Stimulated activated CD4-positive, alpha-beta T cell treated with anti-CD3 and anti-CD28 coated beads, Interleukin-12 subunit alpha, Interleukin-12 subunit beta, amount 100 ng/mL, for 4 hours (primary cell): ENCODE measurements around the gene PTPN11.
"Not testable (repeated sequence)": the region's sequence is repeated elsewhere in the genome, so short reads cannot be mapped to it uniquely, and the experiment has no call there.

Experiments
- DNase-seq: peaks from one replicate; pipeline ENCODE4 v3.0.0-alpha.2; 2020

Gene PTPN11

GRCh38 chr12:112409906-112410244, 8.9 kb upstream of the PTPN11 start:
- DNase-seq: no peak

DNA sequence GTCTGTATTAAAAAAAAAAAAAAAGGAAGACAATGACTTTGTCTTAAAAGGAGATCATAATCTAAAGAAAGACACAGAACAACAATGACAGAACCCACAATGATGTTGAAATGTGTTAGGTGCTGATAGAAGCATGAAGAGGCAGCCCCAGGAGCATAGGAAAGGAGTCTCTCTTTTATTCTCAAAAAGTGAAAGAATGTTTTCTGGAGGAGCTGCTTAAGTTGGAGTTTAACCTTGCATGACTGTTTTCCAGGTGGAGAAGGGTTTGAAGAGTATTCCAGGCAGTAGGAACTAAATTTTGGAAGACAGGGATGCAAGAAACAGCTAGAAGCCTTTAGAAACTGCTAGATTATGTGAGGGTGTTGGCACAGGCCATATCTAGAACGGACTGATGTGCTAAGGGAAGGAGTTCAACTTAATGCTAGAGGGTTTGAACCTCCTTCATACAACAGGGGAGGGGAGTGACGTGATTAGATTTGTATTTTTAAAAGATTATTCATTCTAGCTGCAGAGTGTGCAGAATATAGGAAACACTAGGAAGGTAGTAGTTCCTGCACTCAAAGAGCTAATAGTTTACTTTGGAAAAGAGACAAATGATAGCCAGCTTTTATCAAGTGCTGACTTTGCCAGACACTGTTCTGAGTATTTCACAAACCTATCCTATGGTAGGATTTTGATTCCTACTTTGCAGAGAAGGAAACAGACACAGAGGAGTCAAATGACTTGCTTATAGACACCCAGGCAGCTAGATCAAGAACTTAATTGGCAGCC, 4.7 kb upstream of the PTPN11 start:
- no peak for DNase-seq

DNA sequence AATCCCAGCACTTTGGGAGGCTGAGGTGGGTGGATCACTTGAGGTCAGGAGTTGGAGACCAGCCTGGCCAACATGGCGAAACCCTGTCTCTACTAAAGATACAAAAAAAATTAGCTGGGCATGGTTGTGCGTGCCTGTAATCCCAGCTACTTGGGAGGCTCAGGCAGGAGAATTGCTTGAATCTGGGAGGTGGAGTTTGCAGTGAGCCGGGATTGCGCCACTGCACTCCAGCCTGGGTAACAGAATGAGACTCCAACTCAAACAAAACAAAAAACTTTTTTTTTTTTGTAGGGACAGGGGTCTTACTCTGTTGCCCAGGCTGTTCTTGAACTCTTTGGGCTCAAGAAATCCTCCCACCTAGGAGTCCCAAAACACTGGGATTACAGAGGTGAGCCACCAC, 3.3 kb upstream of the PTPN11 start:
- DNase-seq: not testable (repeated sequence)

DNA sequence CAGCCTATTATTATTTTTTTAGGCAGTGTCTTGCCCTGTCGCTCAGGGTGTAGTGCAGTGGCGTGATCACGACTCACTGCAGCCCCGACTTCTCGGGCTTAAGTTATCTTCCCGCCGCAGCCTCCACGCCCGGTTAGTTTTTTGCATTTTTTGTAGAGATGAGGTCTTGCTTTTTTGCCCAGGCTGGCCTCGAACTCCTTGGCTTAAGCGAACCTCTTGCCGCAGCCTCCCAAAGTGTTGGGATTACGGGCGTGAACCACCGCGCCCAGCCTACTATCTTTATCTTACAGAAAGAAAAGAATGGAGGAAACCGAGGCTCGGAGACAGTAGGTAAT, 507 bp upstream of the PTPN11 start:
- no peak for DNase-seq

DNA sequence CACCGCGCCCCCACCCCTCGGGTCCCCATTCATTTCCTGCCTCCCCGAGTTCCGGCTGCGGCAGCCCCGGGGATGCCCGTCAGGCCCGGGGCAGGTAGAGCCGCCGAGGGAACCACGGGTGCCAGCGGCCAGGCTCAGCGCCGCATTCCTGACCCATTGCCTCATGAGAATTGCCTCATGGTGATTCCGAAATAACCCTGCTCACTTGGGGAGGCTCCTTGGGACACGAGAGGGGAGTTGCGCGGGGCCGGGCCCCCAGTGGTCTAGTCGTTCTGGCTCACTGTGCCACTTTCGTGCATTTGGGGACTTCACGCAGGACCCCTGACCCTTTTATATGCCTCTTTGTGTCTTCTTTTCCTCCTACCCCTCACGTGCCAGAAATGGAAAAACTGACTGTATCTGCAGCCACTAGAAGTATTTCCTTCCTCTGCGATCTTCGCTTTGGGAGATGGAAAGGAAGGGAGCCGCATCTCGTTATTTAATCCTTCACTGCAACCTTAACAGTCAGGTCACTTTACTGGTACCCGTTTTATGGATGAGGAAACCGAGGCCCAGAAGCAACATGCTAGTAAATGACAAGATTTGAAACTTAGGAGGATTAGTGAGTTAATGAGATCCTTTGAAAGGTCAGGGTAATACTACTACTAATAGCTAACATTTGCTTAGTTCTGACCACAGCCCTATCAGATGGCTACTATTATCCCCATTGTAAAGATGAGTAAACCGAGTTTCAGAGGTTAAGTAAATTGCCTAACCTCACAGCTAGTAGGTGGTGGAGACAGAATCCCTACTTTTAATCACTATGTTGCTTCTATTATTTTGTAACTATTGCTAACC, 768 bp downstream of the PTPN11 start:
- no peak for DNase-seq

DNA sequence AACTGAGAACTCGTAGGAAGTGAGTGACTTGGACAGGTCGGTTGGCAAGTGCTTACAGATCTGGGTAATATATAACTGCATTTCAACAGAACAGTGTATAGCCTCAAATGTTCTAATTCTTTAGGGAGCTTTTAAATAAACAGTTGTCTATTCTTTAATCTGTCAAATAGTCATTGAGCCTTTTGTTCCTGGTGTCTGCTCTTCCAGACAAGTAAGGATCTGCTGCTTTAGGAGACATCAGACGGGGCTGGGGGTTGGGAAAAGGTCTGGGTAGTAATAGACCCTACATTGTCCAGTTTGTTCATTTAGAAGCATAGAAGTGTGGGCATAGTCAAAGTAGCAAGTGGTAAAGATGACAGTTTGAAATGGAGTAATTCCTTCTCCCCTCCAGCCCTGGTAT, 2.0 kb downstream of the PTPN11 start:
- no peak for DNase-seq

DNA sequence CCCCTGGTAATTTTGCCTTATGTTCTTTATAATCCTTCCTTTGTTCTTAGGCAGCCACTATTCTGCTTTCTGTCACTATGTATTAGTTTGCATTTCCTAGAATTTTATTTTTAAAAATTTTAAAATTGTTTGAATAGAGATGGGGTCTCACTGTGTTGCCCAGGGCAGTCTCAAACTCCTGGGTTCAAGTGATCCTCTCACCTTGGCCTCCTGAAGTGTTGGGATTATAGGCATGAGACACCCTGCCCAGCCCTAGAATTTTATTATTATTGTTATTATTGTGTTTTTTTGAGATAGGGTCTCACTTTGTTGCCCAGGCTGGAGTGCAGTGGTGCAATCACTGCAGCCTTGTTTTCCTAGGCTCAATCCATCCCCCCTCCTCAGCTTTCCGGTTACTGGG, 2.6 kb downstream of the PTPN11 start:
- DNase-seq: no peak

GRCh38 chr12:112422531-112422930, 3.8 kb downstream of the PTPN11 start:
- no peak for DNase-seq

DNA sequence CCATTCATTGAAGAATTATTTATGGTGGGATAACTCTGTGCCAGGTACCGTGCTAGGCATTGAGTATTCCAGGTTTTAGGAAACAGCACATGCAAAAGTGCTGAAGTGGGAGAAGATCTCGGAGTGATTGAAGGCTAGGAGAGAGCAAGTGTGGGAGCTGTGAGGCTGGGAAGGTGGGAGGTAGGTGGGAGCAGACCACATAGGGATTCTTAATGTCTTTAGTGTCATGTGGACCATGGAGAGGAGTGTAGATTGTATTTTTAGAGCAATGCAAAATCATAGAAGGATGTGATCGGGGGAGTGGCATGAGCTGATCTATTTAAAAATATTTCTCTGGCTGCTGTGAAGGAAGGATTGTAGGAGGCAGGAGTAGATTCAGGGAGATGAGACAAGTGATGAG, 5.4 kb downstream of the PTPN11 start:
- DNase-seq: no peak

- DNase-seq: no peak
These were observed 7.0 kb downstream of the PTPN11 start for GRCh38 chr12:112425582-112426382.

DNA sequence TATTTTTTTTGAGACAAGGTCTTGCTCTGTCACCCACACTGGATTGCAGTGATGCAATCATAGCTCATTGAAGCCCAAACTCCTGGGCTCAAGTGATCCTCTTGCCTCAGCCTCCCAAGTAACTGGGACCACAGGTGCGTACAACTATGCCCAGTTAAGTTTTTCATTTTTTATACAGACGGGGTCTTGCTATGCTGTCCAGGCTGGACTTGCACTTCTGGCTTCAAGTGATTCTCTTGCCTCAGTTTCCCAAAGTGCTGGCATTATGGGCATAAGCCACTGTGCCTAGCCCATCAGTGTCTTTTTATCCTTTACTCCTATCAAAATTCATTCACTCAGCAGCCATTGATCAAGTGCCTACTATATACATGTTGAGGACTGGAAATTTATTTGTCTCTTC, 9.0 kb downstream of the PTPN11 start:
- no peak for DNase-seq

DNA sequence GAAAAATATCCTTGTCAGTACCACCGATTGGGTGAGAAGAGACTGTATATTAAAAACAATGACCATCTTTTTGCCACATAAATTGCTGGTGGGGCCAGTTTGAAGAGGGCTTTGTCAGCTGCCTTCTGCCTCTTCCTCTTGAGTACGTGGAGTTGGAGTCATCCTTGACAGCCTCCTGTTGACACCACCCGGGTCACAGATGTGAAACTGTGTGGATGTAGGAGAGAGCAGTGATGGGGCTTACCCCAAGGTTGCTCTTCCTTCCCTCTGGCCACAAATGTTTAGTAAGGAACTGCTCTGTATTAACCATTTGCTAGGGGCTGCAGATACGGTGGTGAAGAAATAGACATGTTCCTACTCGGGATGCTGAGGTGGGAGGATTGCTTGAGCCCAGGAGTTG, 12.2 kb downstream of the PTPN11 start:
- no peak for DNase-seq

GRCh38 chr12:112431965-112432364, 13.2 kb downstream of the PTPN11 start:
- DNase-seq: no peak

GRCh38 chr12:112433551-112433950, 14.8 kb downstream of the PTPN11 start:
- DNase-seq: no peak

DNA sequence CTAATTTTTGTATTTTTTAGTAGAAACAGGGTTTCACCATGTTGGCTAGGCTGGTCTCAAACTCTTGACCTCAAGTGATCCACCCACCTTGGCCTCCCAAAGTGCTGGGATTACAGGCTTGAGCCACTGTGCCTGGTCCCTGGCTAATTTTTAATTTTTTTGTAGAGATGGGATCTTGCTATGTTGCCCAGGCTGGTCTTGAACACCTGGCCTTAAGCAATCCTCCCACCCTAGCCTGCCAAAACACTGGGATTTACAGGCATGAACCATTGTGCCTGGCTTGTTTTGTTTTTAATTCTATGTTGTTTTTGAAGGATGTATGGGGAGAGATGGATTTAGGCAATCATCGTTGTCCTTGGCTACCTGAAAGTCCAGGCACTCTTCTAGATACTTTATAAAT, 19.9 kb downstream of the PTPN11 start:
- DNase-seq: not testable (repeated sequence)

GRCh38 chr12:112439769-112440168, 21.0 kb downstream of the PTPN11 start:
- DNase-seq: no peak

DNA sequence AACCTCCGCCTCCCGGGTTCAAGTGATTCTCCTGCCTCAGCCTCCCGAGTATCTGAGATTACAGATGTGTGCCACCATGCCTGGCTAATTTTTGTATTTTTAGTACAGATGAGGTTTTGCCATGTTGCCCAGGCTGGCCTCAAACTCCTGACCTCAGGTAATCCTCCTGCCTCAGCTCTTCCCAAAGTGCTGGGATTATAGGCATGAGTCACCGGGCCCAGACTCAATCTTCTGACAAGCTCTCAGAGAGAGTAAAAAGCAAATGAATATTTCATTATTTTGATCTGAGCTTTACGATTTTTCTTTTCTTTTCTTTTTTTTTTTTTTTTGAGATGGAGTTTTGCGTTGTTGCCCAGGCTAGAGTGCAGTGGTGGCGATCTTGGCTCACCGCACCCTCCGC, 21.9 kb downstream of the PTPN11 start:
- not testable (repeated sequence) for DNase-seq

- no peak for DNase-seq
These were observed 25.2 kb downstream of the PTPN11 start for GRCh38 chr12:112443916-112444315.

GRCh38 chr12:112446008-112446725, 27.4 kb downstream of the PTPN11 start:
- no peak for DNase-seq

DNA sequence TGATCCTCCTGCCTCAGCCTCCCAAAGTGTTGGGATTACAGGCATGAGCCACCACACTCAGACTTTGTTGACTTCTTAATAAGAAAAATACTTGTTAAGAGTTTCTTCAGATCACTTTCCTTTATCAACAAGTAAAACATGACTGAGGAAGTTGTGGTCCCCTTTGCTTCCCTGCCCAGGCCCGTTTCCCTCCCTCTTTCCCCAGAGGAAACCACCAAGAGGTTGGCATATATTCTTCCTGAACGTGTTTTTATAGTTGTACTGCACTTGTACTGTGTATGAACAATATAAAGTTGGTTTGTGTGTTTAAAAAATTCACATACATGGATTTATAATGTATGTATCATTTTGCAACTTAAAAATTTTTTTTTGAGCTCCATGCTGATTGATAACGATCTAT, 28.4 kb downstream of the PTPN11 start:
- no peak for DNase-seq

DNA sequence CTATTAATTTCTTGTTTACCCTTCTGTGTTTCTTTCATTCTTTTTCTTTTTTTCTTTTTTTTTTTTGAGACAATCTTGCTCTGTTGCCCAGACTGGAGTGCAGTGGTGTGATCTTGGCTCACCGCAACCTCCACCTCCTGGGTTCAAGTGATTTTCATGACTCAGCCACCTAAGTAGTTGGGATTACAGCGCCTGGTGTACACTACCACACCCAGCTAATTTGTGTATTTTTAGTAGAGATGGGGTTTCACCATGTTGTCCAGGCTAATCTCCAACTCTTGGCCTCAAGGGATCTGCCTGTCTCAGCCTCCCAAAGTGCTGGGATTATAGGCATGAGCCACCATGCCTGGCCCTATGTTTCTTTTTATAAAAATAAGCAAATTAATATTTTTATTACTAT, 29.4 kb downstream of the PTPN11 start:
- DNase-seq: not testable (repeated sequence)

DNA sequence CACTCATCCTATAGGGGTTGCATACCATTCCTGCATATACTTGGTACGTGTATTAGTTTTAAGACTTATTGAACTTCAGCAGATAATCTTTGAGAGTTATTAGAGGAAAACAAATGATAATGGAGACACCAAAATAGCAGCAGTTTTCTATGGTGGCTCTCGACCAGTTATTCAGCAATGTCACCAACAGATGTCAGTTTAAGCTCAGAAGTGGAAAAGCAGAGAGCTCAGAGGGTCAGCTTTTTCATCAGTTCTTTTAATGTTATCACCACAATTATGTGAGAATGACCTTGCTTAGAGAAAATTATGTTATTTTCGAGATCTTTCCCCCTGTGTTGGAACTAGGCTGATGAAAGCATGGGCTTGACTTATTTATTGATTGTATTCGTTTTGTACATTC, 32.0 kb downstream of the PTPN11 start:
- DNase-seq: no peak

DNA sequence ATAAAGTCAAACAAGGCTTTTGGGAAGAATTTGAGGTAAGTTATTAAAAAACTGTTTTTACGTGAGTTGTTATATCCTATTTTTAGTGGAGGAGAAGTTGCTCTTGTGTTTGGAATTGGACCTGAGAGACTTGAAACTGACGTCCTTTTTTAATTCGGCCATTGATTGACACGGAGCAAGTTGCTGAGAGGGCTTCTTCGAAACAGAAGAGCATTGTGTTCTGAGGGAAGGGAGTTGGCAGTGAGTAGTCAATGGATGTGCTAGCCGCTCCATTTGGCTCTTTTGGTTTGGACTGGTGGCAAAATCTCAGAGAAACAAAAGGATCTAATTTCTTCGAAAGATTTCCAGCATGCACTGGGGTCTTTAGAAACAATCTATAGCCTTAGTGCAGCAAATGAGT, 37.3 kb downstream of the PTPN11 start:
- no peak for DNase-seq
